ENCODE results near the gene ZBTB38. TPM values are rescaled to one million over a fixed set of nuclear protein-coding genes. Genes with fewer than 3 reads are reported as not detected.

ZBTB38 gene
- total RNA-seq, 4 donors from 2014 or later: 70.1 to 133 (median 108) TPM

GRCh38 chr3:141372656-141373055 lies 4.4 kb downstream of the ZBTB38 start:
- no peak for DNase-seq (ENCODE audit: low spot score)
- ATAC-seq (ENCODE audit: low FRiP score): no peak
- TF ChIP-seq CTCF (IDR thresholded peaks at IDR 0.05): no peak

GRCh38 chr3:141373232-141373631 lies 4.9 kb downstream of the ZBTB38 start:
- no peak for ATAC-seq (ENCODE audit: low FRiP score)
- no peak for TF ChIP-seq CTCF (IDR thresholded peaks at IDR 0.05)
- no peak for DNase-seq (ENCODE audit: low spot score)

GRCh38 chr3:141373768-141374526 lies 5.6 kb downstream of the ZBTB38 start:
- ATAC-seq (ENCODE audit: low FRiP score) (no peak), DNase-seq (ENCODE audit: low spot score) (no peak)
- TF ChIP-seq CTCF (IDR thresholded peaks at IDR 0.05): no peak

- TF ChIP-seq CTCF (IDR thresholded peaks at IDR 0.05): no peak
- ATAC-seq (ENCODE audit: low FRiP score): no peak
- no peak for DNase-seq (ENCODE audit: low spot score)
Measured at GRCh38 chr3:141375381-141376301, 7.3 kb downstream of the ZBTB38 start.

GRCh38 chr3:141377377-141377776 lies 9.1 kb downstream of the ZBTB38 start:
- TF ChIP-seq CTCF (IDR thresholded peaks at IDR 0.05): no peak
- no peak for DNase-seq (ENCODE audit: low spot score)
- ATAC-seq (ENCODE audit: low FRiP score): no peak

- ATAC-seq (ENCODE audit: low FRiP score) (no peak), DNase-seq (ENCODE audit: low spot score) (no peak)
- no peak for TF ChIP-seq CTCF (IDR thresholded peaks at IDR 0.05)
Measured at GRCh38 chr3:141378556-141378955, 10.3 kb downstream of the ZBTB38 start.
